B cell (primary cell): ENCODE data around the gene GLIPR1. TPM values are rescaled to one million over a fixed set of nuclear protein-coding genes. Genes with fewer than 3 reads are reported as not detected.

Experiments
- ATAC-seq: fragments of 200-7000 bp; cut with Tn5 transposase; one replicate; pipeline ENCODE4 v1.10.0; 2021; ENCODE audit warnings: low read depth, mild to moderate bottlenecking, moderate number of reproducible peaks, moderate library complexity
- CTCF ChIA-PET: fragments of 350-600 bp; sonication (Branson Sonifier 250); formaldehyde crosslinking; loops from one replicate; lab custom pipeline; 2021; ENCODE audit warnings: antibody characterized with exemption, inconsistent platforms; lab: Charles Lee
- POLR2A ChIA-PET: fragments of 350-600 bp; sonication (Branson Sonifier 250); formaldehyde crosslinking; loops from one replicate; lab custom pipeline; 2021; ENCODE audit warnings: antibody characterized with exemption; lab: Charles Lee
- DNase-seq: peaks from one replicate; pipeline ENCODE4 v3.0.0; 2013
- H2AFZ ChIP-seq: 2 replicates; pipeline ENCODE4 v1.6.1; 2012; ENCODE audit warnings: mild to moderate bottlenecking, low read depth, low read length; ENCODE audit not compliant: insufficient read depth, poor library complexity, severe bottlenecking
- H3K27ac ChIP-seq, 2 donors: 1 replicate in 1 of 2; 2 replicates in 1 of 2; pipeline ENCODE4 v1.5.1; 2012 to 2013; ENCODE audit warnings: low read length in 2 of 2, mild to moderate bottlenecking in 2 of 2, moderate library complexity in 1 of 2
- H3K27me3 ChIP-seq, 4 experiments: fragments of 200-600 bp in 1 of 4; sonication (generic) in 1 of 4; replicated peaks in 1 of 4; 1 replicate in 2 of 4; 2 replicates in 2 of 4; pipeline versions ENCODE4 v1.6.1 to v1.7.0; 2013 to 2016; ENCODE audit warnings: low read length in 3 of 4, mild to moderate bottlenecking in 2 of 4, mixed read lengths in 1 of 4, moderate library complexity in 1 of 4; ENCODE audit not compliant: insufficient read depth in 4 of 4, control insufficient read depth in 3 of 4; ENCODE audit errors: control extremely low read depth in 1 of 4
- H3K36me3 ChIP-seq, 2 experiments: replicated peaks in 1 of 2; 1 replicate in 1 of 2; 2 replicates in 1 of 2; pipeline versions ENCODE4 v1.6.1 to v1.7.1; 2013; ENCODE audit warnings: low read length in 1 of 2; ENCODE audit not compliant: insufficient read depth in 2 of 2, control insufficient read depth in 1 of 2; ENCODE audit errors: control extremely low read depth in 1 of 2, extremely low read depth in 1 of 2
- H3K4me1 ChIP-seq, 2 donors: fragments of 200-600 bp in 1 of 2; sonication (generic) in 1 of 2; 1 replicate in 1 of 2; 2 replicates in 1 of 2; pipeline versions ENCODE4 v1.5.1 to v1.6.1; 2013 to 2017; ENCODE audit warnings: low read length in 2 of 2; ENCODE audit not compliant: control insufficient read depth in 2 of 2, insufficient read depth in 2 of 2
- H3K4me2 ChIP-seq: replicated peaks from 2 replicates; pipeline ENCODE3; 2012; ENCODE audit warnings: mild to moderate bottlenecking, low read depth, low read length; ENCODE audit not compliant: poor library complexity, severe bottlenecking
- H3K4me3 ChIP-seq, 5 experiments: fragments of 200-600 bp in 1 of 5; sonication (generic) in 1 of 5; 1 replicate in 3 of 5; 2 replicates in 2 of 5; pipeline versions ENCODE4 v1.5.1 to v1.7.0; 2011 to 2016; ENCODE audit warnings: low read length in 4 of 5, mild to moderate bottlenecking in 4 of 5, low read depth in 2 of 5, control low read depth in 1 of 5, moderate library complexity in 1 of 5; ENCODE audit not compliant: insufficient read depth in 1 of 5; ENCODE audit errors: control extremely low read depth in 1 of 5, extremely low read depth in 1 of 5
- H3K79me2 ChIP-seq: fragments of 200-600 bp; sonication (generic); one replicate; pipeline ENCODE4 v1.6.0; 2016; ENCODE audit warnings: low read length; ENCODE audit not compliant: control insufficient read depth, insufficient read depth
- H3K9ac ChIP-seq: fragments of 200-600 bp; sonication (generic); 2 replicates; pipeline ENCODE4 v1.6.1; 2017; ENCODE audit warnings: mild to moderate bottlenecking, low read length, moderate library complexity
- H3K9me3 ChIP-seq, 3 donors: one replicate each; pipeline versions ENCODE4 v1.6.1 to v1.7.1; 2013; ENCODE audit warnings: low read length in 2 of 3; ENCODE audit not compliant: control insufficient read depth in 2 of 3, insufficient read depth in 1 of 3; ENCODE audit errors: control extremely low read depth in 1 of 3
- H4K20me1 ChIP-seq: 2 replicates; pipeline ENCODE4 v1.6.0; 2012; ENCODE audit warnings: mild to moderate bottlenecking, low read length; ENCODE audit not compliant: insufficient read depth, control insufficient read depth, poor library complexity, severe bottlenecking
- H3K27ac Mint-ChIP-seq: one replicate; pipeline ENCODE4 v1.8.0; 2021; ENCODE audit warnings: mixed read lengths
- H3K27me3 Mint-ChIP-seq: one replicate; pipeline ENCODE4 v1.8.0; 2021; ENCODE audit warnings: mixed read lengths
- H3K4me1 Mint-ChIP-seq: one replicate; pipeline ENCODE4 v1.8.0; 2021; ENCODE audit warnings: mixed read lengths
- H3K4me3 Mint-ChIP-seq: one replicate; pipeline ENCODE4 v1.8.0; 2021; ENCODE audit warnings: mixed read lengths
- H3K9me3 Mint-ChIP-seq: one replicate; pipeline ENCODE4 v1.8.0; 2022; ENCODE audit warnings: mixed read lengths; ENCODE audit not compliant: insufficient read depth
- CTCF ChIP-seq: fragments of 200-600 bp; IDR thresholded peaks from one replicate; pipeline ENCODE4 v1.8.0; 2022; ENCODE audit warnings: antibody characterized with exemption, mild to moderate bottlenecking
- EZH2 ChIP-seq: IDR thresholded peaks from 2 replicates; pipeline ENCODE4 v1.6.1; 2012; ENCODE audit warnings: borderline replicate concordance, low read depth, mild to moderate bottlenecking, moderate library complexity, low read length; ENCODE audit not compliant: insufficient read depth, poor library complexity, severe bottlenecking
- WGBS: methylation state at CpG from one replicate; pipeline ENCODE4 v1.1.5; 2013; ENCODE audit warnings: missing lambda C conversion rate; ENCODE audit not compliant: insufficient coverage; 5-methylcytosine and 5-hydroxymethylcytosine counted together
- intact Hi-C: fragments of 100-400 bp; cut with micrococcal nuclease; formaldehyde crosslinking; loops from one replicate; pipeline ENCODE4 v1.10.0; 2022
- polyA plus RNA-seq: library from polyadenylated mRNA; depleted of rRNA; stranded (reverse); fragments of >200 nt; gene quantifications from 2 replicates; pipeline ENCODE4 v1.2.3, GENCODE V29; 2012
- total RNA-seq, 2 donors: library from RNA; stranded (reverse); fragments of 120-200 nt in 1 of 2; gene quantifications; 1 replicate in 1 of 2; 2 replicates in 1 of 2; pipeline versions ENCODE4 v1.2.3 to v1.2.4, GENCODE V29; 2013 to 2022

Gene GLIPR1
- total and polyA plus RNA-seq, 2 donors (not counting 1 experiment from before 2014, with no cell fraction given), result 52.3 to 117 TPM

GRCh38 chr12:75459755-75460154, 20.8 kb upstream of the GLIPR1 start:
- Histone ChIP-seq H3K9me3 (peaks cover 0 to 15% (median 9%) of the 10 kb centered on the region in 3 donors), H3K4me2 (no peak overlapping the region), H3K36me3 (no peaks in the 10 kb centered on the region), H4K20me1 (no peaks in the 10 kb centered on the region), H3K9ac (no peak overlapping the region), H3K4me1 (no peaks in the 10 kb centered on the region), H3K4me3 (no peak overlapping the region), H3K27me3 (no peaks in the 10 kb centered on the region), H2AFZ (no peak overlapping the region), H3K79me2 (no peaks in the 10 kb centered on the region), H3K27ac (no peak overlapping the region)
- ATAC-seq (no peak), DNase-seq (no peak)
- Mint-ChIP-seq H3K4me1 (no peaks in the 10 kb centered on the region), H3K9me3 (no peaks in the 10 kb centered on the region), H3K27me3 (peaks cover 7% of the 10 kb centered on the region), H3K4me3 (no peak overlapping the region), H3K27ac (no peak overlapping the region)
- WGBS, result 95% methylated on average over 2 of the region's 3 CpGs
- ChIA-PET CTCF (interaction anchor here (0.9 kb wide), 1 partner anchor 25 kb away, joined by 6 read pairs; no protein-coding TSS in a partner anchor), POLR2A (no interaction called here)
- no peak for TF ChIP-seq CTCF
- TF ChIP-seq EZH2, result no peak
- intact Hi-C loops, result no loop called here

- Mint-ChIP-seq H3K4me1 (no peaks in the 10 kb centered on the region), H3K4me3 (no peak overlapping the region), H3K27me3 (peaks cover 7% of the 10 kb centered on the region), H3K27ac (no peak overlapping the region), H3K9me3 (no peaks in the 10 kb centered on the region)
- TF ChIP-seq CTCF, result no peak
- TF ChIP-seq EZH2, result no peak
- ChIA-PET CTCF (interaction anchor here (0.8 to 1.8 kb wide), 3 partner anchors 12 to 25 kb away, joined by 3 to 6 read pairs (median 4); no protein-coding TSS in a partner anchor), POLR2A (no interaction called here)
- Histone ChIP-seq H3K9ac (no peak overlapping the region), H3K27me3 (no peaks in the 10 kb centered on the region), H3K9me3 (peaks cover 0 to 15% (median 9%) of the 10 kb centered on the region in 3 donors), H4K20me1 (no peaks in the 10 kb centered on the region), H3K36me3 (no peaks in the 10 kb centered on the region), H3K4me2 (no peak overlapping the region), H3K79me2 (no peaks in the 10 kb centered on the region), H3K4me1 (no peaks in the 10 kb centered on the region), H3K27ac (no peak overlapping the region), H3K4me3 (no peak overlapping the region), H2AFZ (no peak overlapping the region)
- ATAC-seq (no peak), DNase-seq (no peak)
- intact Hi-C loops, result no loop called here
Measured at GRCh38 chr12:75460204-75460603, 20.4 kb upstream of the GLIPR1 start.
